ENCODE data around the gene ACP6. TPM values are rescaled to one million over a fixed set of nuclear protein-coding genes. Genes with fewer than 3 reads are reported as not detected.
A peak's percentile ranks its signal among the peaks of the same experiment; 100 is the strongest.
"Not testable (repeated sequence)": the region's sequence is repeated elsewhere in the genome, so short reads cannot be mapped to it uniquely, and the experiment has no call there.

Gene ACP6
- total and polyA plus RNA-seq, 2 of the 13 experiments (the other 11 are each of a cell fraction or from before 2014, with no cell fraction given): 18.1 to 33.7 TPM

- H4K20me1 ChIP-seq (ENCODE audit: insufficient read depth, low read length); DNase-seq (ENCODE audit: low spot score); H2AFZ ChIP-seq (ENCODE audit: low read length); H3K27me3 ChIP-seq (ENCODE audit: control insufficient read depth in 1 of 2, insufficient read depth in 2 of 2, low read length in 2 of 2); H3K4me2 ChIP-seq (ENCODE audit: low read depth, low read length); H3K4me3 ChIP-seq (replicated peaks in 1 of 3; ENCODE audit: insufficient read depth in 1 of 3, low read depth in 2 of 3, low read length in 3 of 3); H3K79me2 ChIP-seq (ENCODE audit: insufficient read depth, low read length); H3K27ac ChIP-seq (ENCODE audit: extremely low read length, insufficient read depth, low read length); H3K9me3 ChIP-seq (ENCODE audit: low read length); H3K9ac ChIP-seq (ENCODE audit: insufficient read depth, low read depth, low read length); intact Hi-C loops (cut with micrococcal nuclease; ENCODE audit: unreplicated experiment); in situ Hi-C loops (cut with HindIII; ENCODE audit: extremely low pct_ligation_motif_present, low pct_unique_long_range_greater_than_20kb); CTCF ChIA-PET (ENCODE audit: low intra/inter-chr PET ratio, low total read pairs); ATAC-seq; FAIRE-seq; BruUV-seq (replicated peaks); POLR2A ChIA-PET: not testable (repeated sequence)
- Histone ChIP-seq H3K36me3 (replicated peaks in 1 of 2; ENCODE audit: control insufficient read depth in 1 of 2, insufficient read depth in 2 of 2, low read length in 2 of 2) (peaks cover 13 to 57% of the 10 kb centered on the region in 2 experiments; a peak in 4 of 5 replicates), H3K4me1 (ENCODE audit: insufficient read depth, low read length) (peaks cover 33% of the 10 kb centered on the region)
- 97% methylated on average over 4 of the region's 4 CpGs for WGBS (ENCODE audit: low lambda C conversion rate)
- peak; percentile 58; the same call in 1 of the 2 replicates for TF ChIP-seq CEBPB (IDR thresholded peaks at IDR 0.05; ENCODE audit: borderline replicate concordance, low read depth, low read length)
Measured at GRCh38 chr1:147614966-147615365, 55.4 kb downstream of the ACP6 start.

GRCh38 chr1:147613506-147613905 lies 56.8 kb downstream of the ACP6 start:
- ChIA-PET CTCF (ENCODE audit: low intra/inter-chr PET ratio, low total read pairs) (no interaction called here), POLR2A (no interaction called here)
- no peak overlapping the region for H3K9ac ChIP-seq (ENCODE audit: insufficient read depth, low read depth, low read length)
- no peaks in the 10 kb centered on the region for H3K27me3 ChIP-seq (ENCODE audit: control insufficient read depth in 1 of 2, insufficient read depth in 2 of 2, low read length in 2 of 2)
- H3K4me2 ChIP-seq (ENCODE audit: low read depth, low read length): no peak overlapping the region
- intact Hi-C loops (cut with micrococcal nuclease; ENCODE audit: unreplicated experiment) (no loop called here), in situ Hi-C loops (cut with HindIII; ENCODE audit: extremely low pct_ligation_motif_present, low pct_unique_long_range_greater_than_20kb) (no loop called here)
- no peaks in the 10 kb centered on the region for H3K79me2 ChIP-seq (ENCODE audit: insufficient read depth, low read length)
- peaks cover 33% of the 10 kb centered on the region for H3K4me1 ChIP-seq (ENCODE audit: insufficient read depth, low read length)
- no peak for FAIRE-seq
- H4K20me1 ChIP-seq (ENCODE audit: insufficient read depth, low read length): no peaks in the 10 kb centered on the region
- H2AFZ ChIP-seq (ENCODE audit: low read length): no peak overlapping the region
- H3K27ac ChIP-seq (ENCODE audit: extremely low read length, insufficient read depth, low read length): peak overlapping the region; percentile 71
- DNase-seq (ENCODE audit: low spot score): no peak
- no peak for ATAC-seq
- H3K36me3 ChIP-seq (replicated peaks in 1 of 2; ENCODE audit: control insufficient read depth in 1 of 2, insufficient read depth in 2 of 2, low read length in 2 of 2): peaks cover 6 to 55% of the 10 kb centered on the region in 2 experiments; a peak in 4 of 5 replicates
- no TSS peak for BruUV-seq (replicated peaks)
- H3K9me3 ChIP-seq (ENCODE audit: low read length): no peaks in the 10 kb centered on the region
- no peak overlapping the region for H3K4me3 ChIP-seq (replicated peaks in 1 of 3; ENCODE audit: insufficient read depth in 1 of 3, low read depth in 2 of 3, low read length in 3 of 3)
- no peak for TF ChIP-seq RAD51 (IDR thresholded peaks at IDR 0.05; ENCODE audit: borderline replicate concordance)
- TF ChIP-seq SIN3A (IDR thresholded peaks at IDR 0.05; ENCODE audit: borderline replicate concordance, low read depth, low read length): no peak
- TF ChIP-seq ZNF781 (CRISPR knock-in tag; IDR thresholded peaks at IDR 0.05; ENCODE audit: borderline replicate concordance, not compliant biosample characterization): no peak
- TF ChIP-seq THRA (CRISPR knock-in tag; IDR thresholded peaks at IDR 0.05; ENCODE audit: borderline replicate concordance): no peak
- TF ChIP-seq ZNF407 (CRISPR knock-in tag; IDR thresholded peaks at IDR 0.05; ENCODE audit: not compliant biosample characterization): no peak
- TF ChIP-seq BRD4 (CRISPR knock-in tag; IDR thresholded peaks at IDR 0.05): no peak
